ENCODE measurements around the gene HOXA11.
A peak's percentile ranks its signal among the peaks of the same experiment; 100 is the strongest.

Gene HOXA11

GRCh38 chr7:27158436-27159265 is 26.4 kb downstream of the HOXA11 start:
- Histone ChIP-seq H3K4me1 (ENCODE audit: control insufficient read depth, insufficient read depth, low read length, unreplicated experiment) (no peaks in the 10 kb centered on the region), H3K27ac (ENCODE audit: low read depth, low read length) (no peak overlapping the region), H3K27me3 (ENCODE audit: insufficient read depth, low read length) (peaks cover 95% of the 10 kb centered on the region), H3K79me2 (ENCODE audit: control insufficient read depth, insufficient read depth, low read length, unreplicated experiment) (no peaks in the 10 kb centered on the region), H2AFZ (ENCODE audit: low read length, unreplicated experiment) (no peak overlapping the region), H3K36me3 (ENCODE audit: insufficient read depth, low read length) (no peaks in the 10 kb centered on the region), H3K4me3 (ENCODE audit: low read depth, low read length) (no peak overlapping the region)

- no peak overlapping the region for H3K4me3 ChIP-seq (ENCODE audit: low read depth, low read length)
- peaks cover 95% of the 10 kb centered on the region for H3K27me3 ChIP-seq (ENCODE audit: insufficient read depth, low read length)
- no peak overlapping the region for H3K27ac ChIP-seq (ENCODE audit: low read depth, low read length)
- no peaks in the 10 kb centered on the region for H3K36me3 ChIP-seq (ENCODE audit: insufficient read depth, low read length)
- H2AFZ ChIP-seq (ENCODE audit: low read length, unreplicated experiment) = no peak overlapping the region
- H3K4me1 ChIP-seq (ENCODE audit: control insufficient read depth, insufficient read depth, low read length, unreplicated experiment) = no peaks in the 10 kb centered on the region
- H3K79me2 ChIP-seq (ENCODE audit: control insufficient read depth, insufficient read depth, low read length, unreplicated experiment) = no peaks in the 10 kb centered on the region
Observed at GRCh38 chr7:27157702-27158431, 27.2 kb downstream of the HOXA11 start.

- H3K27ac ChIP-seq (ENCODE audit: low read depth, low read length) = no peak overlapping the region
- H3K27me3 ChIP-seq (ENCODE audit: insufficient read depth, low read length) = peaks cover 95% of the 10 kb centered on the region
- H3K4me1 ChIP-seq (ENCODE audit: control insufficient read depth, insufficient read depth, low read length, unreplicated experiment) = no peaks in the 10 kb centered on the region
- H3K79me2 ChIP-seq (ENCODE audit: control insufficient read depth, insufficient read depth, low read length, unreplicated experiment) = no peaks in the 10 kb centered on the region
- H2AFZ ChIP-seq (ENCODE audit: low read length, unreplicated experiment) = no peak overlapping the region
- H3K36me3 ChIP-seq (ENCODE audit: insufficient read depth, low read length) = no peaks in the 10 kb centered on the region
- H3K4me3 ChIP-seq (ENCODE audit: low read depth, low read length) = no peak overlapping the region
Observed at GRCh38 chr7:27156916-27157701, 27.9 kb downstream of the HOXA11 start.

- Histone ChIP-seq H3K27me3 (ENCODE audit: insufficient read depth, low read length) (peaks cover 97% of the 10 kb centered on the region), H3K36me3 (ENCODE audit: insufficient read depth, low read length) (no peaks in the 10 kb centered on the region), H2AFZ (ENCODE audit: low read length, unreplicated experiment) (no peak within 1 kb of the TSS), H3K4me1 (ENCODE audit: control insufficient read depth, insufficient read depth, low read length, unreplicated experiment) (no peaks in the 10 kb centered on the region), H3K4me3 (ENCODE audit: low read depth, low read length) (peak within 1 kb of the TSS; percentile 36; the same call in 1 of the 2 replicates), H3K27ac (ENCODE audit: low read depth, low read length) (no peak within 1 kb of the TSS), H3K79me2 (ENCODE audit: control insufficient read depth, insufficient read depth, low read length, unreplicated experiment) (no peaks in the 10 kb centered on the region)
Observed at GRCh38 chr7:27156508-27156898, 28.5 kb downstream of the HOXA11 start, which contains the start of gene HOXA7. HOXA7 (minus strand) TSS chr7:27156675; CDS start chr7:27156545, 130 bp downstream.

GRCh38 chr7:27155816-27156507 is 29.1 kb downstream of the HOXA11 start:
- Histone ChIP-seq H3K4me1 (ENCODE audit: control insufficient read depth, insufficient read depth, low read length, unreplicated experiment) (no peaks in the 10 kb centered on the region), H3K27ac (ENCODE audit: low read depth, low read length) (no peak overlapping the region), H3K36me3 (ENCODE audit: insufficient read depth, low read length) (no peaks in the 10 kb centered on the region), H3K27me3 (ENCODE audit: insufficient read depth, low read length) (peaks cover 99% of the 10 kb centered on the region), H2AFZ (ENCODE audit: low read length, unreplicated experiment) (no peak overlapping the region), H3K79me2 (ENCODE audit: control insufficient read depth, insufficient read depth, low read length, unreplicated experiment) (no peaks in the 10 kb centered on the region), H3K4me3 (ENCODE audit: low read depth, low read length) (peak overlapping the region; percentile 36; the same call in 1 of the 2 replicates)

- no peak overlapping the region for H3K27ac ChIP-seq (ENCODE audit: low read depth, low read length)
- H2AFZ ChIP-seq (ENCODE audit: low read length, unreplicated experiment) = no peak overlapping the region
- peak overlapping the region; percentile 63; the same call in 1 of the 2 replicates for H3K4me3 ChIP-seq (ENCODE audit: low read depth, low read length)
- peaks cover 98% of the 10 kb centered on the region for H3K27me3 ChIP-seq (ENCODE audit: insufficient read depth, low read length)
- no peaks in the 10 kb centered on the region for H3K36me3 ChIP-seq (ENCODE audit: insufficient read depth, low read length)
- no peaks in the 10 kb centered on the region for H3K4me1 ChIP-seq (ENCODE audit: control insufficient read depth, insufficient read depth, low read length, unreplicated experiment)
- no peaks in the 10 kb centered on the region for H3K79me2 ChIP-seq (ENCODE audit: control insufficient read depth, insufficient read depth, low read length, unreplicated experiment)
Observed at GRCh38 chr7:27154901-27155815, 29.9 kb downstream of the HOXA11 start.

GRCh38 chr7:27154369-27154768 is 30.7 kb downstream of the HOXA11 start:
- Histone ChIP-seq H3K79me2 (ENCODE audit: control insufficient read depth, insufficient read depth, low read length, unreplicated experiment) (no peaks in the 10 kb centered on the region), H3K27ac (ENCODE audit: low read depth, low read length) (no peak overlapping the region), H2AFZ (ENCODE audit: low read length, unreplicated experiment) (no peak overlapping the region), H3K4me3 (ENCODE audit: low read depth, low read length) (peak overlapping the region; percentile 63; the same call in 1 of the 2 replicates), H3K36me3 (ENCODE audit: insufficient read depth, low read length) (no peaks in the 10 kb centered on the region), H3K4me1 (ENCODE audit: control insufficient read depth, insufficient read depth, low read length, unreplicated experiment) (no peaks in the 10 kb centered on the region), H3K27me3 (ENCODE audit: insufficient read depth, low read length) (peaks cover 98% of the 10 kb centered on the region)

- Histone ChIP-seq H3K36me3 (ENCODE audit: insufficient read depth, low read length) (no peaks in the 10 kb centered on the region), H3K27ac (ENCODE audit: low read depth, low read length) (no peak overlapping the region), H3K27me3 (ENCODE audit: insufficient read depth, low read length) (peaks cover 98% of the 10 kb centered on the region), H3K79me2 (ENCODE audit: control insufficient read depth, insufficient read depth, low read length, unreplicated experiment) (no peaks in the 10 kb centered on the region), H3K4me3 (ENCODE audit: low read depth, low read length) (no peak overlapping the region), H2AFZ (ENCODE audit: low read length, unreplicated experiment) (no peak overlapping the region), H3K4me1 (ENCODE audit: control insufficient read depth, insufficient read depth, low read length, unreplicated experiment) (no peaks in the 10 kb centered on the region)
Observed at GRCh38 chr7:27153526-27153925, 31.5 kb downstream of the HOXA11 start.

- Histone ChIP-seq H3K27me3 (ENCODE audit: insufficient read depth, low read length) (peaks cover 98% of the 10 kb centered on the region), H2AFZ (ENCODE audit: low read length, unreplicated experiment) (no peak overlapping the region), H3K4me1 (ENCODE audit: control insufficient read depth, insufficient read depth, low read length, unreplicated experiment) (no peaks in the 10 kb centered on the region), H3K4me3 (ENCODE audit: low read depth, low read length) (no peak overlapping the region), H3K36me3 (ENCODE audit: insufficient read depth, low read length) (no peaks in the 10 kb centered on the region), H3K27ac (ENCODE audit: low read depth, low read length) (no peak overlapping the region), H3K79me2 (ENCODE audit: control insufficient read depth, insufficient read depth, low read length, unreplicated experiment) (no peaks in the 10 kb centered on the region)
Observed at GRCh38 chr7:27152816-27153442, 32.1 kb downstream of the HOXA11 start.
